SU-DHL-6 (cell line): Measurements from ENCODE around the gene ANKRD23.

Source experiments
- EZH2phosphoT487 ChIP-seq: fragments of 200-600 bp; sonication (generic), shearing (Covaris generic); conservative IDR thresholded peaks from 2 replicates; pipeline ENCODE4 v1.6.1; 2018; ENCODE audit warnings: mild to moderate bottlenecking, antibody characterized with exemption, low read length, moderate library complexity, mixed read lengths
- TF ChIP-seq, protein P1 (sequence below): fragments of 200-600 bp; sonication (generic); IDR thresholded peaks from one replicate; pipeline ENCODE4 v1.5.1; 2017; ENCODE audit warnings: antibody characterized with exemption, mild to moderate bottlenecking, low read length, moderate library complexity; ENCODE audit not compliant: insufficient read depth, poor library complexity, severe bottlenecking

DNA sequence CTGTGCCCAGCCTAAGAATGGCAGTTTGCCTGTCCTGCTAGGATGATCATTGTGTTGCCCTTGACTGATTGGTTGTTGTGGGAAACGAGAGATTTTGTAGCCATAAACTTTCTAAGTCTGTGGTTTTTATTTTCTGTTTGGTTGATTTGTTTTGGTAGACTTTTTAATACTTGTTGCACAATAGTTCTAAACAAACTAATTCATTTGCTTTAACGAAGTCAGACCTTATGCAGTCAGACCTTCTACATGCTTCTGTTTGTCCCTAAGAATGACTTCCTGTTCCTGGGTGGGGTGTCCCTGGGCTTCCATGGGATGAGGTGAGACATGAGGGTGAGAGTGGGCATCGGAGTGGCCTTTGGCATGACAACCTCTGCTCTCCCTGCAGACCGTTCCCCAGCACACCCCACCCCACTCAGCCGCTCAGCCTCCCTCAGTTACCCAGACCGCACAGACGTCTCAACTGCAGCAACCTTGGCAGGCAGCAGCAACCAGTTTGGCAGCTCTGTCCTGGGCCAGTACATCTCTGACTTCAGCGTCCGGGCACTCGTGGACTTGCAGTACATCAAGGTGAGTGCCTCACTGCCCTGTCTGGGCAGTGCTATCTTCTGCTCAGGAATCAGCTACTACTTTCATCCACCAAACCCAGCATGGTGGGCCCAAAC, 35.5 kb downstream of the ANKRD23 start:
- no peak for TF ChIP-seq EZH2phosphoT487
- TF ChIP-seq, protein P1, sequence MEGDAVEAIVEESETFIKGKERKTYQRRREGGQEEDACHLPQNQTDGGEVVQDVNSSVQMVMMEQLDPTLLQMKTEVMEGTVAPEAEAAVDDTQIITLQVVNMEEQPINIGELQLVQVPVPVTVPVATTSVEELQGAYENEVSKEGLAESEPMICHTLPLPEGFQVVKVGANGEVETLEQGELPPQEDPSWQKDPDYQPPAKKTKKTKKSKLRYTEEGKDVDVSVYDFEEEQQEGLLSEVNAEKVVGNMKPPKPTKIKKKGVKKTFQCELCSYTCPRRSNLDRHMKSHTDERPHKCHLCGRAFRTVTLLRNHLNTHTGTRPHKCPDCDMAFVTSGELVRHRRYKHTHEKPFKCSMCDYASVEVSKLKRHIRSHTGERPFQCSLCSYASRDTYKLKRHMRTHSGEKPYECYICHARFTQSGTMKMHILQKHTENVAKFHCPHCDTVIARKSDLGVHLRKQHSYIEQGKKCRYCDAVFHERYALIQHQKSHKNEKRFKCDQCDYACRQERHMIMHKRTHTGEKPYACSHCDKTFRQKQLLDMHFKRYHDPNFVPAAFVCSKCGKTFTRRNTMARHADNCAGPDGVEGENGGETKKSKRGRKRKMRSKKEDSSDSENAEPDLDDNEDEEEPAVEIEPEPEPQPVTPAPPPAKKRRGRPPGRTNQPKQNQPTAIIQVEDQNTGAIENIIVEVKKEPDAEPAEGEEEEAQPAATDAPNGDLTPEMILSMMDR: no peak
